A375 (cell line): ENCODE results near the gene SLC25A4. TPM values are rescaled to one million over a fixed set of nuclear protein-coding genes. Genes with fewer than 3 reads are reported as not detected.

Experiments used
- total RNA-seq: library from RNA; depleted of rRNA; stranded (reverse); fragments of >200 nt; shearing (Covaris generic); gene quantifications from 2 replicates; pipeline ENCODE4 v1.2.3, GENCODE V29; 2014; rRNA removed

Gene SLC25A4
- total RNA-seq, result 31.7 and 37.1 TPM in 2 replicates

GRCh38 chr4:185142912-185143600 is at the start of gene SLC25A4:
Gene SLC25A4, plus strand, starts transcription at chr4:185143266. Its CDS starts 107 bp downstream, at chr4:185143373.

Other genes with a start within 250 kb of the SLC25A4 start
- not detected in 2 replicates for gene HELT, start 124.8 kb upstream of the SLC25A4 start, total RNA-seq
- 28.8 and 32.9 TPM in 2 replicates for gene CFAP97, start 60.7 kb downstream of the SLC25A4 start, total RNA-seq
- 21.3 and 28.5 TPM in 2 replicates for gene SNX25, start 66.3 kb downstream of the SLC25A4 start, total RNA-seq